Upper lobe of left lung (tissue), 4 donors: ENCODE data around the gene NEO1.

Source experiments
- POLR2A ChIP-seq, 4 donors: fragments of 450-650 bp; IDR thresholded peaks; one replicate each; pipeline ENCODE4 v1.5.1; 2016 to 2017; ENCODE audit warnings: antibody characterized with exemption in 4 of 4, mild to moderate bottlenecking in 2 of 4
- POLR2AphosphoS5 ChIP-seq, 2 donors: sonication (generic); formaldehyde crosslinking; IDR thresholded peaks; one replicate each; pipeline ENCODE4 v1.5.1; 2017; ENCODE audit warnings: antibody characterized with exemption in 2 of 2
- TF ChIP-seq, protein P1 (sequence below), 6 experiments: fragments of 450-650 bp in 4 of 6; fragments of 200-600 bp in 2 of 6; sonication (generic) in 2 of 6; IDR thresholded peaks; one replicate each; pipeline ENCODE4 v1.5.1; 2016 to 2019; ENCODE audit warnings: antibody characterized with exemption in 6 of 6

DNA sequence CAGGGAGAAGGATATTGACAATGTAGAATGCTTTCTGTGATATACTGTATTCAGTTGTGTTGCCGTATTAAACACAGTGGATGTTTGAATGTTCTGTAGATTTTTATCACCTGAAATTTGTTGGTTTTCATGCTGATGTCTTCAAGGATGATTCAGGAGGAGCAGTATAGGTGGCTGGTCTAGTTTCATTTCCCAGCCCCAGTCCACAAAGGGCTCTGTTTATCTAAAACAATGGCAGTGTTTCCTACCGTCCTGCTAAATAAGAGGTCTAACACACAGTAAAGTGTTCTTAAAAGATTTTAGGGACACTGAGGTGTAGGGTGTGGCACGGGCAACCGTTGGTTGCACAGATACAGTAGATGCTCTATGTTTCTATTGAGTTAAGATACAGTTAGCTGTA is 26.0 kb downstream of the NEO1 start:
- TF ChIP-seq POLR2A (IDR thresholded peaks at IDR 0.05) (no peak), POLR2AphosphoS5 (IDR thresholded peaks at IDR 0.05) (no peak)
- TF ChIP-seq, protein P1, sequence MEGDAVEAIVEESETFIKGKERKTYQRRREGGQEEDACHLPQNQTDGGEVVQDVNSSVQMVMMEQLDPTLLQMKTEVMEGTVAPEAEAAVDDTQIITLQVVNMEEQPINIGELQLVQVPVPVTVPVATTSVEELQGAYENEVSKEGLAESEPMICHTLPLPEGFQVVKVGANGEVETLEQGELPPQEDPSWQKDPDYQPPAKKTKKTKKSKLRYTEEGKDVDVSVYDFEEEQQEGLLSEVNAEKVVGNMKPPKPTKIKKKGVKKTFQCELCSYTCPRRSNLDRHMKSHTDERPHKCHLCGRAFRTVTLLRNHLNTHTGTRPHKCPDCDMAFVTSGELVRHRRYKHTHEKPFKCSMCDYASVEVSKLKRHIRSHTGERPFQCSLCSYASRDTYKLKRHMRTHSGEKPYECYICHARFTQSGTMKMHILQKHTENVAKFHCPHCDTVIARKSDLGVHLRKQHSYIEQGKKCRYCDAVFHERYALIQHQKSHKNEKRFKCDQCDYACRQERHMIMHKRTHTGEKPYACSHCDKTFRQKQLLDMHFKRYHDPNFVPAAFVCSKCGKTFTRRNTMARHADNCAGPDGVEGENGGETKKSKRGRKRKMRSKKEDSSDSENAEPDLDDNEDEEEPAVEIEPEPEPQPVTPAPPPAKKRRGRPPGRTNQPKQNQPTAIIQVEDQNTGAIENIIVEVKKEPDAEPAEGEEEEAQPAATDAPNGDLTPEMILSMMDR (IDR thresholded peaks at IDR 0.05), result no peak
